Measurements from ENCODE around the gene GTF2IRD1.

GTF2IRD1 gene

GRCh38 chr7:74511345-74511744 lies 57.6 kb downstream of the GTF2IRD1 start:
- H3K36me3 ChIP-seq (ENCODE audit: control insufficient read depth, insufficient read depth, low read length): no peaks in the 10 kb centered on the region

GRCh38 chr7:74512762-74513161 lies 59.1 kb downstream of the GTF2IRD1 start:
- no peaks in the 10 kb centered on the region for H3K36me3 ChIP-seq (ENCODE audit: control insufficient read depth, insufficient read depth, low read length)
- no peak overlapping the region for H3K27ac ChIP-seq (ENCODE audit: insufficient read depth, low read length, poor library complexity, severe bottlenecking)
- no peak overlapping the region for H3K4me3 ChIP-seq (ENCODE audit: insufficient read depth, low read depth, low read length, poor library complexity, severe bottlenecking)
- H3K27me3 ChIP-seq (replicated peaks; ENCODE audit: control insufficient read depth, insufficient read depth, low read length, poor library complexity, severe bottlenecking): no peaks in the 10 kb centered on the region
- no peaks in the 10 kb centered on the region for H3K4me1 ChIP-seq (ENCODE audit: control insufficient read depth, insufficient read depth, low read length, poor library complexity, severe bottlenecking)
- no peak for DNase-seq
- H3K9me3 ChIP-seq (ENCODE audit: control insufficient read depth, low read length): no peaks in the 10 kb centered on the region

More at GRCh38 chr7:74511345-74511744, 57.6 kb downstream of the GTF2IRD1 start:
- no peak for DNase-seq
- no peak overlapping the region for H3K4me3 ChIP-seq (ENCODE audit: insufficient read depth, low read depth, low read length, poor library complexity, severe bottlenecking)
- no peaks in the 10 kb centered on the region for H3K4me1 ChIP-seq (ENCODE audit: control insufficient read depth, insufficient read depth, low read length, poor library complexity, severe bottlenecking)
- no peaks in the 10 kb centered on the region for H3K27me3 ChIP-seq (replicated peaks; ENCODE audit: control insufficient read depth, insufficient read depth, low read length, poor library complexity, severe bottlenecking)
- no peaks in the 10 kb centered on the region for H3K9me3 ChIP-seq (ENCODE audit: control insufficient read depth, low read length)
- H3K27ac ChIP-seq (ENCODE audit: insufficient read depth, low read length, poor library complexity, severe bottlenecking): no peak overlapping the region

- Histone ChIP-seq H3K4me1 (ENCODE audit: control insufficient read depth, insufficient read depth, low read length, poor library complexity, severe bottlenecking) (no peaks in the 10 kb centered on the region), H3K36me3 (ENCODE audit: control insufficient read depth, insufficient read depth, low read length) (no peaks in the 10 kb centered on the region), H3K27me3 (replicated peaks; ENCODE audit: control insufficient read depth, insufficient read depth, low read length, poor library complexity, severe bottlenecking) (no peaks in the 10 kb centered on the region), H3K27ac (ENCODE audit: insufficient read depth, low read length, poor library complexity, severe bottlenecking) (no peak overlapping the region), H3K4me3 (ENCODE audit: insufficient read depth, low read depth, low read length, poor library complexity, severe bottlenecking) (no peak overlapping the region), H3K9me3 (ENCODE audit: control insufficient read depth, low read length) (no peaks in the 10 kb centered on the region)
- DNase-seq: no peak
Measured at GRCh38 chr7:74514131-74514591, 60.5 kb downstream of the GTF2IRD1 start.

- Histone ChIP-seq H3K27me3 (replicated peaks; ENCODE audit: control insufficient read depth, insufficient read depth, low read length, poor library complexity, severe bottlenecking) (no peaks in the 10 kb centered on the region), H3K36me3 (ENCODE audit: control insufficient read depth, insufficient read depth, low read length) (no peaks in the 10 kb centered on the region), H3K4me1 (ENCODE audit: control insufficient read depth, insufficient read depth, low read length, poor library complexity, severe bottlenecking) (no peaks in the 10 kb centered on the region), H3K9me3 (ENCODE audit: control insufficient read depth, low read length) (no peaks in the 10 kb centered on the region), H3K4me3 (ENCODE audit: insufficient read depth, low read depth, low read length, poor library complexity, severe bottlenecking) (no peak overlapping the region), H3K27ac (ENCODE audit: insufficient read depth, low read length, poor library complexity, severe bottlenecking) (no peak overlapping the region)
- DNase-seq: no peak
Measured at GRCh38 chr7:74515276-74515675, 61.6 kb downstream of the GTF2IRD1 start.

GRCh38 chr7:74516214-74516613 lies 62.5 kb downstream of the GTF2IRD1 start:
- DNase-seq: no peak
- Histone ChIP-seq H3K36me3 (ENCODE audit: control insufficient read depth, insufficient read depth, low read length) (no peaks in the 10 kb centered on the region), H3K4me1 (ENCODE audit: control insufficient read depth, insufficient read depth, low read length, poor library complexity, severe bottlenecking) (no peaks in the 10 kb centered on the region), H3K27ac (ENCODE audit: insufficient read depth, low read length, poor library complexity, severe bottlenecking) (no peak overlapping the region), H3K27me3 (replicated peaks; ENCODE audit: control insufficient read depth, insufficient read depth, low read length, poor library complexity, severe bottlenecking) (no peaks in the 10 kb centered on the region), H3K9me3 (ENCODE audit: control insufficient read depth, low read length) (no peaks in the 10 kb centered on the region), H3K4me3 (ENCODE audit: insufficient read depth, low read depth, low read length, poor library complexity, severe bottlenecking) (no peak overlapping the region)

- Histone ChIP-seq H3K9me3 (ENCODE audit: control insufficient read depth, low read length) (no peaks in the 10 kb centered on the region), H3K4me3 (ENCODE audit: insufficient read depth, low read depth, low read length, poor library complexity, severe bottlenecking) (no peak overlapping the region), H3K27ac (ENCODE audit: insufficient read depth, low read length, poor library complexity, severe bottlenecking) (no peak overlapping the region), H3K36me3 (ENCODE audit: control insufficient read depth, insufficient read depth, low read length) (no peaks in the 10 kb centered on the region), H3K4me1 (ENCODE audit: control insufficient read depth, insufficient read depth, low read length, poor library complexity, severe bottlenecking) (no peaks in the 10 kb centered on the region), H3K27me3 (replicated peaks; ENCODE audit: control insufficient read depth, insufficient read depth, low read length, poor library complexity, severe bottlenecking) (no peaks in the 10 kb centered on the region)
- DNase-seq: no peak
Measured at GRCh38 chr7:74518041-74518440, 64.3 kb downstream of the GTF2IRD1 start.

DNA sequence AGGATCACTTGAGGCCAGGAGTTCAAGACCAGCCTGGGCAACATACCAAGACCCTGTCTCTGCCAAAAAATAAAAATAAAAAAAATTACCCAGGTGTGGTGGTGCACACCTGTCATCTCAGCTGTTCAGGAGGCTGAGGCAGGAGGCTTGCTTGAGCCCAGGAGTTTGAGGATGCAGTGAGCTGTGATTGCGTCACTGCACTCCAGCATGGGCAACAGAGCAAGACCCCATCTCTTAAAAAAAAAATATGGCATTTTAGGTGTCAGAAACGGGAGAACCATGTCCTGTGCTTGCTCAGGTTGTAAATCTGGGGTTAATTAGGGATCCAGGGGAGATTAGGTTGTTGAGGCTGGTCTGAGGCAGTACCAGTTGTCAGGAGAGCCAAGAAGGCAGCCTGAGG lies 64.9 kb downstream of the GTF2IRD1 start:
- DNase-seq: no peak
- Histone ChIP-seq H3K9me3 (ENCODE audit: control insufficient read depth, low read length) (no peaks in the 10 kb centered on the region), H3K4me3 (ENCODE audit: insufficient read depth, low read depth, low read length, poor library complexity, severe bottlenecking) (no peak overlapping the region), H3K4me1 (ENCODE audit: control insufficient read depth, insufficient read depth, low read length, poor library complexity, severe bottlenecking) (no peaks in the 10 kb centered on the region), H3K27me3 (replicated peaks; ENCODE audit: control insufficient read depth, insufficient read depth, low read length, poor library complexity, severe bottlenecking) (no peaks in the 10 kb centered on the region), H3K27ac (ENCODE audit: insufficient read depth, low read length, poor library complexity, severe bottlenecking) (no peak overlapping the region), H3K36me3 (ENCODE audit: control insufficient read depth, insufficient read depth, low read length) (no peaks in the 10 kb centered on the region)

DNA sequence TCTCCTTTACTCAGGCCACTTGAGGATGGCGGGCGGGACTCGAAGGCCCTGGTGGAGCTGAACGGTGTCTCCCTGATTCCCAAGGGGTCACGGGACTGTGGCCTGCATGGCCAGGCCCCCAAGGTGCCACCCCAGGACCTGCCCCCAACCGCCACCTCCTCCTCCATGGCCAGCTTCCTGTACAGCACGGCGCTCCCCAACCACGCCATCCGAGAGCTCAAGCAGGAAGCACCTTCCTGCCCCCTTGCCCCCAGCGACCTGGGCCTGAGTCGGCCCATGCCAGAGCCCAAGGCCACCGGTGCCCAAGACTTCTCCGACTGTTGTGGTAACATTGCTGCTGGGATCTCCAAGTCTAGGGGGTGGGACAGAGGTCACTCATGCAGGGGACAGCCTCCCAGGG lies 65.7 kb downstream of the GTF2IRD1 start:
- H3K36me3 ChIP-seq (ENCODE audit: control insufficient read depth, insufficient read depth, low read length): no peaks in the 10 kb centered on the region
- no peaks in the 10 kb centered on the region for H3K9me3 ChIP-seq (ENCODE audit: control insufficient read depth, low read length)
- H3K4me1 ChIP-seq (ENCODE audit: control insufficient read depth, insufficient read depth, low read length, poor library complexity, severe bottlenecking): no peaks in the 10 kb centered on the region
- no peak overlapping the region for H3K4me3 ChIP-seq (ENCODE audit: insufficient read depth, low read depth, low read length, poor library complexity, severe bottlenecking)
- no peak overlapping the region for H3K27ac ChIP-seq (ENCODE audit: insufficient read depth, low read length, poor library complexity, severe bottlenecking)
- H3K27me3 ChIP-seq (replicated peaks; ENCODE audit: control insufficient read depth, insufficient read depth, low read length, poor library complexity, severe bottlenecking): no peaks in the 10 kb centered on the region
- no peak for DNase-seq

DNA sequence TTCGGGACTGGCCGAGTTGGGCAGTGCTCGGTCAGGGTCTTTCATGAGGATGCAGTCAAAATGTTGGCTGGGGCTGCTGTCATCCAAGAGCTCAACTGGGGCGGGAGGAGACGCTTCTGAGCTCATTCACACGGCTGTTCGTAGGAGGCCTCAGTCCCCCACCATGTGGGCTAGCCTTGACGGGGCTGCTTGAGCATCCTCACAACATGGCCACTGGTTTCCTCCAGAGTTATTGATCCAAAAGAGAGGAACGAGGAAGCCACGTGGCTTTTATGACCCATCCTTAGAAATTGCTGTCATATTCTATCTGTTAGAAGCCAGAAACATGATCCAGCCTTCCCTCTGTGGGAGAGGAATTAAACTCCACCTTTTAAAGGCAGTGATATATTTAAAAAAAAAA lies 68.1 kb downstream of the GTF2IRD1 start:
- H3K4me3 ChIP-seq (ENCODE audit: insufficient read depth, low read depth, low read length, poor library complexity, severe bottlenecking): no peak overlapping the region
- no peak overlapping the region for H3K27ac ChIP-seq (ENCODE audit: insufficient read depth, low read length, poor library complexity, severe bottlenecking)
- H3K27me3 ChIP-seq (replicated peaks; ENCODE audit: control insufficient read depth, insufficient read depth, low read length, poor library complexity, severe bottlenecking): no peaks in the 10 kb centered on the region
- no peaks in the 10 kb centered on the region for H3K9me3 ChIP-seq (ENCODE audit: control insufficient read depth, low read length)
- no peak for DNase-seq
- H3K36me3 ChIP-seq (ENCODE audit: control insufficient read depth, insufficient read depth, low read length): no peaks in the 10 kb centered on the region
- no peaks in the 10 kb centered on the region for H3K4me1 ChIP-seq (ENCODE audit: control insufficient read depth, insufficient read depth, low read length, poor library complexity, severe bottlenecking)

DNA sequence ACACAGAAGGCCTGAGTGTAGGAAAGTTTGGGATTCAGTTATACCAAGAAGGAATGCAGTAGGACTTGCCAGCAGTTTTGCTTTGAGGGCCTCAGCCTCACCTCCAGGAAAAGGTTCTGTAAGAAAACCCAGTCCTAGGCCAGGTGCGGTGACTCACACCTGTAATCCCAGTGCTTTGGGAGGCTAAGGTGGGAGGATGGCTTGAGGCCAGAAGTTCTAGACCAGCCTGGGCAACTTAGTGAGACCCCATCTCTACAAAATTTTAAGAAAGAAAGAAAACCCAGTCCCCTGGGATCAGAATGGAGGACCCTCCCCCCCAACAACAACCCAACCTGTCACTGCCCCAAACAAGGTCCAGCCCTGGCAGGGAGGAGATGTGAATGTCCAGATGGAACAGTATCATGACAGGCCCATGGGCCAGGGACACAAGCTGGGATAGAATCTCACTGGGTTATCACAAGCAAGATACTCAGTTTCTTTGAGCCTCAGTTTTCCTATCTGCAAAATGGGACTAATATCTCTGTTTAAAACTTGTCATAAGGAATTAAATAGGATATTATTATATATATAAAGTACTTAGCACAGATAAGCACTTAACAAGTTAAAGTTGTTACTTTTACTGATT lies 68.7 kb downstream of the GTF2IRD1 start:
- no peaks in the 10 kb centered on the region for H3K4me1 ChIP-seq (ENCODE audit: control insufficient read depth, insufficient read depth, low read length, poor library complexity, severe bottlenecking)
- no peaks in the 10 kb centered on the region for H3K9me3 ChIP-seq (ENCODE audit: control insufficient read depth, low read length)
- H3K4me3 ChIP-seq (ENCODE audit: insufficient read depth, low read depth, low read length, poor library complexity, severe bottlenecking): no peak overlapping the region
- H3K27me3 ChIP-seq (replicated peaks; ENCODE audit: control insufficient read depth, insufficient read depth, low read length, poor library complexity, severe bottlenecking): no peaks in the 10 kb centered on the region
- H3K36me3 ChIP-seq (ENCODE audit: control insufficient read depth, insufficient read depth, low read length): no peaks in the 10 kb centered on the region
- no peak for DNase-seq
- H3K27ac ChIP-seq (ENCODE audit: insufficient read depth, low read length, poor library complexity, severe bottlenecking): no peak overlapping the region
